SU-DHL-6 (cell line): ENCODE measurements around the gene ANKS1A.
"Not testable (repeated sequence)": the region's sequence is repeated elsewhere in the genome, so short reads cannot be mapped to it uniquely, and the experiment has no call there.

Experiments used
- H2AFZ ChIP-seq: fragments of 200-600 bp; sonication (generic); 2 replicates; pipeline ENCODE4 v1.6.1; 2014; ENCODE audit warnings: low read depth, mild to moderate bottlenecking, moderate library complexity, mixed read lengths, antibody characterized with exemption, low read length; ENCODE audit not compliant: severe bottlenecking
- H3F3A ChIP-seq: fragments of 200-600 bp; shearing (Covaris generic); 2 replicates; pipeline ENCODE4 v1.6.0; 2016; ENCODE audit warnings: antibody characterized with exemption, mild to moderate bottlenecking; ENCODE audit not compliant: insufficient read depth
- H3K27ac ChIP-seq: fragments of 200-600 bp; sonication (generic); 2 replicates; pipeline ENCODE4 v1.5.1; 2016; ENCODE audit warnings: low read depth, mild to moderate bottlenecking, low read length, moderate library complexity, mixed read lengths
- H3K27me3 ChIP-seq: fragments of 200-600 bp; sonication (generic), shearing (Covaris generic); 2 replicates; pipeline ENCODE4 v1.6.0; 2014; ENCODE audit warnings: mild to moderate bottlenecking, low read length
- H3K36me3 ChIP-seq: fragments of 200-600 bp; sonication (generic); 2 replicates; pipeline ENCODE4 v1.6.1; 2014; ENCODE audit warnings: mild to moderate bottlenecking, low read length, mixed read lengths
- H3K4me2 ChIP-seq: fragments of 300-600, 200-600 bp; shearing (Covaris generic), sonication (generic); 2 replicates; pipeline ENCODE4 v1.6.0; 2014; ENCODE audit warnings: low read length, low read depth, mild to moderate bottlenecking; ENCODE audit not compliant: poor library complexity, severe bottlenecking
- H3K4me3 ChIP-seq: fragments of 200-600 bp; sonication (generic); 2 replicates; pipeline ENCODE4 v1.5.1; 2014; ENCODE audit warnings: antibody characterized with exemption, low read length, mild to moderate bottlenecking, mixed read lengths; ENCODE audit not compliant: insufficient read depth, poor library complexity, severe bottlenecking
- H3K79me2 ChIP-seq: fragments of 200-600 bp; sonication (generic); 2 replicates; pipeline ENCODE4 v1.6.1; 2014; ENCODE audit warnings: mild to moderate bottlenecking, low read length, moderate library complexity; ENCODE audit not compliant: insufficient read depth
- H3K9ac ChIP-seq: fragments of 200-600 bp; sonication (generic); 2 replicates; pipeline ENCODE4 v1.7.0; 2014; ENCODE audit warnings: mild to moderate bottlenecking, low read length
- H3K9me2 ChIP-seq: fragments of 200-600 bp; sonication (generic); replicated peaks from 2 replicates; pipeline ENCODE4 v1.6.1; 2014; ENCODE audit warnings: low read length; ENCODE audit not compliant: insufficient read depth
- H3K9me3 ChIP-seq: fragments of 200-600 bp; sonication (generic); 2 replicates; pipeline ENCODE4 v1.6.1; 2014; ENCODE audit warnings: low read length, mixed read lengths; ENCODE audit not compliant: insufficient read depth
- H4K20me1 ChIP-seq: fragments of 200-600 bp; sonication (generic); 2 replicates; pipeline ENCODE4 v1.6.1; 2014; ENCODE audit warnings: low read depth, mild to moderate bottlenecking, antibody characterized with exemption, low read length, moderate library complexity, mixed read lengths
- EZH2phosphoT487 ChIP-seq: fragments of 200-600 bp; sonication (generic), shearing (Covaris generic); conservative IDR thresholded peaks from 2 replicates; pipeline ENCODE4 v1.6.1; 2018; ENCODE audit warnings: mild to moderate bottlenecking, antibody characterized with exemption, low read length, moderate library complexity, mixed read lengths
- TF ChIP-seq, protein P1 (sequence below): fragments of 200-600 bp; sonication (generic); IDR thresholded peaks from one replicate; pipeline ENCODE4 v1.5.1; 2017; ENCODE audit warnings: antibody characterized with exemption, mild to moderate bottlenecking, low read length, moderate library complexity; ENCODE audit not compliant: insufficient read depth, poor library complexity, severe bottlenecking

The ANKS1A gene

DNA sequence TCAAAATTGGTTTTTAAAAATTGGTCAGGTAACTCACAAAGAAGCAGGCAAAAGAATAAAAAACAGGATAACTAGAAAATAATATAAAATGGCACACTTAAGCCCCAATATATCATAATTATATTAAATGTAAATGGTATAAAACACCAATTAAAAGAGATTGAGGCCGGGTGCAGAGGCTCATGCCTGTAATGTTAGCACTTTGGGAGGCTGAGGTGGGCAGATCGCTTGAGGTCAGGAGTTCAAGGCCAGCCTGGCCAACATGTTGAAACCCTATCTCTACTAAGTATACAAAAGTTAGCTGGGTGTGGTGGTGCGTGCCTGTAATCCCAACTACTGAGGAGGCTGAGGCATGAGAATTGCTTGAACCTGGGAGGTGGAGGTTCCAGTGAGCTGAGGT lies 216.0 kb downstream of the ANKS1A start:
- no peaks in the 10 kb centered on the region for H3K36me3 ChIP-seq

DNA sequence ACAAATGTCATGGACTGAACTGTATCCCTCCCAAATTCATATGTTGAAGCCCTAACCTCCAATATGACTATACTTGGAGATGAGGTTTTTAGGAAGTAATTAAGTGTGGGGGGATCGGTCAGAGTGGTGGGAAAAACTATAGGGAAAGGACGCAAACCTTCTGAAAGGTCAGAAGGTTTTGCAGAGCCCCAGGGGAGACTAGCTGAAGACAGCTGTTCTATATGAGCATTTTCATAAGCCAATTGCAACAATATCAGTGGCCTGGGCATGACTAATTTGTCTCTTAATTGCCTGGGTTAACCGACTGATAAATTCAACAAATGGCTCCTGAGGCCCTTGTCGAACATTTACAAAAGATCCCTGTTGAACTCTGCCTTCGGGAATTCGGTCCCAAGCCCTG lies 217.0 kb downstream of the ANKS1A start:
- H4K20me1 ChIP-seq, result not testable (repeated sequence)

More for the DNA sequence above, 216.0 kb downstream of the ANKS1A start:
- Histone ChIP-seq H3K27ac (no peak overlapping the region), H3F3A (no peaks in the 10 kb centered on the region), H4K20me1 (no peaks in the 10 kb centered on the region), H3K9me3 (no peaks in the 10 kb centered on the region), H2AFZ (no peak overlapping the region), H3K27me3 (no peaks in the 10 kb centered on the region), H3K4me2 (no peak overlapping the region), H3K9ac (no peak overlapping the region), H3K79me2 (no peaks in the 10 kb centered on the region), H3K4me3 (no peak overlapping the region), H3K9me2 (no peaks in the 10 kb centered on the region)
- TF ChIP-seq, protein P1, sequence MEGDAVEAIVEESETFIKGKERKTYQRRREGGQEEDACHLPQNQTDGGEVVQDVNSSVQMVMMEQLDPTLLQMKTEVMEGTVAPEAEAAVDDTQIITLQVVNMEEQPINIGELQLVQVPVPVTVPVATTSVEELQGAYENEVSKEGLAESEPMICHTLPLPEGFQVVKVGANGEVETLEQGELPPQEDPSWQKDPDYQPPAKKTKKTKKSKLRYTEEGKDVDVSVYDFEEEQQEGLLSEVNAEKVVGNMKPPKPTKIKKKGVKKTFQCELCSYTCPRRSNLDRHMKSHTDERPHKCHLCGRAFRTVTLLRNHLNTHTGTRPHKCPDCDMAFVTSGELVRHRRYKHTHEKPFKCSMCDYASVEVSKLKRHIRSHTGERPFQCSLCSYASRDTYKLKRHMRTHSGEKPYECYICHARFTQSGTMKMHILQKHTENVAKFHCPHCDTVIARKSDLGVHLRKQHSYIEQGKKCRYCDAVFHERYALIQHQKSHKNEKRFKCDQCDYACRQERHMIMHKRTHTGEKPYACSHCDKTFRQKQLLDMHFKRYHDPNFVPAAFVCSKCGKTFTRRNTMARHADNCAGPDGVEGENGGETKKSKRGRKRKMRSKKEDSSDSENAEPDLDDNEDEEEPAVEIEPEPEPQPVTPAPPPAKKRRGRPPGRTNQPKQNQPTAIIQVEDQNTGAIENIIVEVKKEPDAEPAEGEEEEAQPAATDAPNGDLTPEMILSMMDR, result no peak
- TF ChIP-seq EZH2phosphoT487, result no peak

DNA sequence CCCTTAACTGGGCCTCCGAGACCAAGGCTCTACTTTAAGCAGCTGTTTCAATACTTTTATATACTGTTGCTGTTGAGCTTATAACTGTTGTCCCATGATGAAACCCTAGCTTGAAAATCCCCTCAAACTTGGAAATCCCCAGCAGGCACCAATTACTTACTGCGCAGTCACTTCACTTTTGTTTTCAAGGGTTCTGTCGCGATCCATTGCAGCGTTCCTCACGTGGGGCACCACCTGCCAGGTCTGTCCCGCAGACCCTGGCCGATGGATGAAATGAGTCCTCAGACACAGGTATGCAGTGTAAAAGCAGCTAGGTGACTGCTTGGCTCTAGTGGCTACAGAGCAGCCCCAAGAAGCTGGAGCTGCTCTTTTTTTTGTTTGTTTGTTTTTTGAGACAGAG lies 218.2 kb downstream of the ANKS1A start:
- not testable (repeated sequence) for H3K4me2 ChIP-seq, H3K36me3 ChIP-seq, H3K9ac ChIP-seq, H3K9me2 ChIP-seq, H2AFZ ChIP-seq, H3K27me3 ChIP-seq, H4K20me1 ChIP-seq, H3K9me3 ChIP-seq, H3K79me2 ChIP-seq, H3K27ac ChIP-seq, H3F3A ChIP-seq, H3K4me3 ChIP-seq

More for the DNA sequence above, 217.0 kb downstream of the ANKS1A start:
- not testable (repeated sequence) for H3F3A ChIP-seq, H3K4me2 ChIP-seq, H3K27ac ChIP-seq, H3K27me3 ChIP-seq, H3K9me3 ChIP-seq, H2AFZ ChIP-seq, H3K36me3 ChIP-seq, H3K79me2 ChIP-seq, H3K4me3 ChIP-seq, H3K9me2 ChIP-seq, H3K9ac ChIP-seq

DNA sequence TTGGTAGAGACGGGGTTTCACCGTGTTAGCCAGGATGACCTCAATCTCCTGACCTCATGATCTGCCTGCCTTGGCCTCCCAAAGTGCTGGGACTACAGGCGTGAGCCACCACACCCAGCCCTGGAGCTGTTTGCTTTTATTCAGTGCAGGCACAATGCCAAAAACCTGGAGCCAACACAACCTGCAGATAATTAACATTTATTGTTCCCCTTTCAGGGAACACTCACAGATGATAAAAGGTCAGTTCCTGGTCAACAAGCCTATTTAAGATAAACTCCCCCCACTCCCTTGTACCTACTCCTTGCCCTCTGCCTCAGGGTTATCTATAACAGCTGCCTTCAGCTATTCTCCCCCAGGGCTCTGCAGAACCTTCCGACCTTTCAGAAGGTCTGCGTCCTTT lies 218.7 kb downstream of the ANKS1A start:
- not testable (repeated sequence) for H2AFZ ChIP-seq

DNA sequence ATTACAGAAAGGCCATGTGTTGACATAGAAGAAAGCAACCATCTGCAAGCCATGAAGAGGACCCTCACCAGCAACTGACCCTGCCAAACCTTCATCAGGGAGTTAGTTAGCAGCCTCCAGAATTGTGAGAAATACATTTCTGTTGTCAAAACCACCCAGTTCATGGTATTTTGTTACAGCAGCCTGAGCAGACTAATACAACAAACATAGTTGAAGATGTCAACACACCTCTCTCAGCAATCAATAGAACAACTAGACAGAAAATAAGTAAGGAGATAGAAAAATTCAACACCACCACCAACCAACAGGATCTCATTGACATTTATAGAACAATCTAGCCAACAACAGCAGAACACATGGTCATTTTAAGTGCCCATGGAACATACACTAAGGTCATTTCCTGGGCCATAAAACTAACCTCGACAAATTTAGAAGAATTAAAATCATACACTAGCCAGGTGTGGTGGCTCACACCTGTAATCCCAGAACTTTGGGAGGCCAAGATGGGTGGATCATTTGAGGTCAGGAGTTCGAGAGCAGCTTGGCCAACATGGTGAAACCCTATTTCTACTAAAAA lies 219.3 kb downstream of the ANKS1A start:
- H3K4me3 ChIP-seq, result no peak overlapping the region
- no peak overlapping the region for H3K27ac ChIP-seq
- no peak overlapping the region for H3K4me2 ChIP-seq
- H3K27me3 ChIP-seq, result no peaks in the 10 kb centered on the region
- H3F3A ChIP-seq, result no peaks in the 10 kb centered on the region
- no peaks in the 10 kb centered on the region for H3K79me2 ChIP-seq
- no peak for TF ChIP-seq EZH2phosphoT487
- TF ChIP-seq, protein P1, result no peak
- H3K9me2 ChIP-seq, result no peaks in the 10 kb centered on the region
- H3K36me3 ChIP-seq, result no peaks in the 10 kb centered on the region
- no peaks in the 10 kb centered on the region for H4K20me1 ChIP-seq
- H3K9me3 ChIP-seq, result no peaks in the 10 kb centered on the region
- H2AFZ ChIP-seq, result no peak overlapping the region
- H3K9ac ChIP-seq, result no peak overlapping the region

More for the DNA sequence above, 218.7 kb downstream of the ANKS1A start:
- not testable (repeated sequence) for H3F3A ChIP-seq, H3K9me3 ChIP-seq, H3K4me3 ChIP-seq, H3K4me2 ChIP-seq, H3K36me3 ChIP-seq, H3K27ac ChIP-seq, H3K9me2 ChIP-seq, H3K9ac ChIP-seq, H3K79me2 ChIP-seq, H3K27me3 ChIP-seq, H4K20me1 ChIP-seq
